ENCODE measurements around the gene ARHGEF7. TPM values are rescaled to one million over a fixed set of nuclear protein-coding genes. Genes with fewer than 3 reads are reported as not detected.

Gene ARHGEF7
- total RNA-seq, 1 donor from 2014 or later: 95.7 TPM

- TF ChIP-seq, protein P1, sequence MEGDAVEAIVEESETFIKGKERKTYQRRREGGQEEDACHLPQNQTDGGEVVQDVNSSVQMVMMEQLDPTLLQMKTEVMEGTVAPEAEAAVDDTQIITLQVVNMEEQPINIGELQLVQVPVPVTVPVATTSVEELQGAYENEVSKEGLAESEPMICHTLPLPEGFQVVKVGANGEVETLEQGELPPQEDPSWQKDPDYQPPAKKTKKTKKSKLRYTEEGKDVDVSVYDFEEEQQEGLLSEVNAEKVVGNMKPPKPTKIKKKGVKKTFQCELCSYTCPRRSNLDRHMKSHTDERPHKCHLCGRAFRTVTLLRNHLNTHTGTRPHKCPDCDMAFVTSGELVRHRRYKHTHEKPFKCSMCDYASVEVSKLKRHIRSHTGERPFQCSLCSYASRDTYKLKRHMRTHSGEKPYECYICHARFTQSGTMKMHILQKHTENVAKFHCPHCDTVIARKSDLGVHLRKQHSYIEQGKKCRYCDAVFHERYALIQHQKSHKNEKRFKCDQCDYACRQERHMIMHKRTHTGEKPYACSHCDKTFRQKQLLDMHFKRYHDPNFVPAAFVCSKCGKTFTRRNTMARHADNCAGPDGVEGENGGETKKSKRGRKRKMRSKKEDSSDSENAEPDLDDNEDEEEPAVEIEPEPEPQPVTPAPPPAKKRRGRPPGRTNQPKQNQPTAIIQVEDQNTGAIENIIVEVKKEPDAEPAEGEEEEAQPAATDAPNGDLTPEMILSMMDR (IDR thresholded peaks at IDR 0.05): no peak
- H3K27me3 Mint-ChIP-seq: no peaks in the 10 kb centered on the region
- ChIA-PET CTCF (no interaction called here), POLR2A (no interaction called here)
- ATAC-seq (ENCODE audit: low read depth): no peak
- no peak for DNase-seq
- no peaks in the 10 kb centered on the region for H3K4me1 Mint-ChIP-seq
- peaks cover 4% of the 10 kb centered on the region for H3K9me3 Mint-ChIP-seq
- peaks cover 79% of the 10 kb centered on the region for H3K36me3 Mint-ChIP-seq (ENCODE audit: low read depth)
- no peak overlapping the region for H3K27ac Mint-ChIP-seq
- no peak overlapping the region for H3K4me3 Mint-ChIP-seq
- intact Hi-C loops (cut with micrococcal nuclease): no loop called here
These were observed 143.5 kb downstream of the ARHGEF7 start for GRCh38 chr13:111258637-111259036.

GRCh38 chr13:111259058-111259457 is 143.9 kb downstream of the ARHGEF7 start:
- CTCF ChIA-PET: no interaction called here

DNA sequence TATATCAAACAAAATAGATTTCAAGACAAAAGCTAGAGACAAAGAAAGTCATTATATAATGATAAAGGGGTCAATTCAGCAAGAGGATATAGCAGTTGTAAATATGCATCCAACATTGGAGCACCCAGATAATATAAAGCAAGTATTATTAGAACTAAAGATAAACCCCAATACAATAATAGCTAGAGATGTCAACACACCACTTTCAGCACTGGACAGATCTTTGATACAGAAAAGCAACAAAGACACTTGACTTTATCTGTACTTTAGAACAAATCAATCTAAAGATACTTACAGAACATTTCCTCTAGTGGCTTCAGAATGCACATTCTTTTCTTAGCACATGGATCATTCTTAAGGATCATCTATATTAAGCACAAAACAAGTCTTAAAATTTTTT is 146.2 kb downstream of the ARHGEF7 start:
- Mint-ChIP-seq H3K27me3 (no peaks in the 10 kb centered on the region), H3K4me1 (no peaks in the 10 kb centered on the region), H3K9me3 (peaks cover 4% of the 10 kb centered on the region), H3K4me3 (no peak overlapping the region), H3K27ac (no peak overlapping the region), H3K36me3 (ENCODE audit: low read depth) (peaks cover 79% of the 10 kb centered on the region)
- ChIA-PET CTCF (no interaction called here), POLR2A (no interaction called here)
- intact Hi-C loops (cut with micrococcal nuclease): no loop called here
- ATAC-seq (ENCODE audit: low read depth) (no peak), DNase-seq (no peak)
- TF ChIP-seq, protein P1 (IDR thresholded peaks at IDR 0.05): no peak

More at GRCh38 chr13:111259058-111259457, 143.9 kb downstream of the ARHGEF7 start:
- Mint-ChIP-seq H3K9me3 (peaks cover 4% of the 10 kb centered on the region), H3K36me3 (ENCODE audit: low read depth) (peaks cover 78% of the 10 kb centered on the region), H3K4me3 (no peak overlapping the region), H3K4me1 (no peaks in the 10 kb centered on the region), H3K27me3 (no peaks in the 10 kb centered on the region), H3K27ac (no peak overlapping the region)
- TF ChIP-seq, protein P1 (IDR thresholded peaks at IDR 0.05): no peak
- DNase-seq: no peak
- intact Hi-C loops (cut with micrococcal nuclease): no loop called here
- POLR2A ChIA-PET: no interaction called here
- no peak for ATAC-seq (ENCODE audit: low read depth)

- Mint-ChIP-seq H3K4me3 (no peak overlapping the region), H3K9me3 (peaks cover 4% of the 10 kb centered on the region), H3K36me3 (ENCODE audit: low read depth) (peaks cover 80% of the 10 kb centered on the region), H3K4me1 (no peaks in the 10 kb centered on the region), H3K27me3 (no peaks in the 10 kb centered on the region), H3K27ac (no peak overlapping the region)
- CTCF ChIA-PET: no interaction called here
- TF ChIP-seq, protein P1 (IDR thresholded peaks at IDR 0.05): no peak
- ATAC-seq (ENCODE audit: low read depth) (no peak), DNase-seq (no peak)
- POLR2A ChIA-PET: no interaction called here
- intact Hi-C loops (cut with micrococcal nuclease): no loop called here
These were observed 147.2 kb downstream of the ARHGEF7 start for GRCh38 chr13:111262281-111262680.

- intact Hi-C loops (cut with micrococcal nuclease): no loop called here
- ATAC-seq (ENCODE audit: low read depth) (no peak), DNase-seq (no peak)
- Mint-ChIP-seq H3K4me3 (no peak overlapping the region), H3K4me1 (no peaks in the 10 kb centered on the region), H3K9me3 (peaks cover 4% of the 10 kb centered on the region), H3K36me3 (ENCODE audit: low read depth) (peaks cover 81% of the 10 kb centered on the region), H3K27me3 (no peaks in the 10 kb centered on the region), H3K27ac (no peak overlapping the region)
- TF ChIP-seq, protein P1 (IDR thresholded peaks at IDR 0.05): no peak
- CTCF ChIA-PET: no interaction called here
- POLR2A ChIA-PET: no interaction called here
These were observed 147.6 kb downstream of the ARHGEF7 start for GRCh38 chr13:111262715-111263114.

All from activated B cell treated with CpG ODN at 0.5 μM for 24 hours (primary cell).